Panc1 (cell line): ENCODE measurements around the gene HNRNPF.

Source experiments
- CTCF ChIP-seq: fragments of 450-650 bp; IDR thresholded peaks from 2 replicates; pipeline ENCODE4 v1.5.1; 2017; ENCODE audit warnings: mild to moderate bottlenecking
- POLR2AphosphoS5 ChIP-seq: IDR thresholded peaks from 2 replicates; pipeline ENCODE4 v1.6.1; 2012; ENCODE audit warnings: mild to moderate bottlenecking, low read depth, low read length, moderate library complexity
- SIN3A ChIP-seq: IDR thresholded peaks from 2 replicates; pipeline ENCODE4 v1.6.1; 2012; ENCODE audit warnings: low read depth, mild to moderate bottlenecking, low read length, moderate library complexity, borderline replicate concordance; ENCODE audit not compliant: insufficient read depth
- TF ChIP-seq, protein P1 (sequence below), 2 experiments: IDR thresholded peaks; 2 replicates each; pipeline ENCODE4 v1.6.1; 2011 to 2012; ENCODE audit warnings: low read depth in 2 of 2, control low read depth in 1 of 2, low read length in 1 of 2, mild to moderate bottlenecking in 1 of 2, moderate library complexity in 1 of 2; ENCODE audit not compliant: insufficient read depth in 1 of 2

GRCh38 chr10:43343126-43343525 lies 65.9 kb downstream of the HNRNPF start:
- TF ChIP-seq CTCF (no peak), POLR2AphosphoS5 (no peak), SIN3A (no peak)
- TF ChIP-seq, protein P1, sequence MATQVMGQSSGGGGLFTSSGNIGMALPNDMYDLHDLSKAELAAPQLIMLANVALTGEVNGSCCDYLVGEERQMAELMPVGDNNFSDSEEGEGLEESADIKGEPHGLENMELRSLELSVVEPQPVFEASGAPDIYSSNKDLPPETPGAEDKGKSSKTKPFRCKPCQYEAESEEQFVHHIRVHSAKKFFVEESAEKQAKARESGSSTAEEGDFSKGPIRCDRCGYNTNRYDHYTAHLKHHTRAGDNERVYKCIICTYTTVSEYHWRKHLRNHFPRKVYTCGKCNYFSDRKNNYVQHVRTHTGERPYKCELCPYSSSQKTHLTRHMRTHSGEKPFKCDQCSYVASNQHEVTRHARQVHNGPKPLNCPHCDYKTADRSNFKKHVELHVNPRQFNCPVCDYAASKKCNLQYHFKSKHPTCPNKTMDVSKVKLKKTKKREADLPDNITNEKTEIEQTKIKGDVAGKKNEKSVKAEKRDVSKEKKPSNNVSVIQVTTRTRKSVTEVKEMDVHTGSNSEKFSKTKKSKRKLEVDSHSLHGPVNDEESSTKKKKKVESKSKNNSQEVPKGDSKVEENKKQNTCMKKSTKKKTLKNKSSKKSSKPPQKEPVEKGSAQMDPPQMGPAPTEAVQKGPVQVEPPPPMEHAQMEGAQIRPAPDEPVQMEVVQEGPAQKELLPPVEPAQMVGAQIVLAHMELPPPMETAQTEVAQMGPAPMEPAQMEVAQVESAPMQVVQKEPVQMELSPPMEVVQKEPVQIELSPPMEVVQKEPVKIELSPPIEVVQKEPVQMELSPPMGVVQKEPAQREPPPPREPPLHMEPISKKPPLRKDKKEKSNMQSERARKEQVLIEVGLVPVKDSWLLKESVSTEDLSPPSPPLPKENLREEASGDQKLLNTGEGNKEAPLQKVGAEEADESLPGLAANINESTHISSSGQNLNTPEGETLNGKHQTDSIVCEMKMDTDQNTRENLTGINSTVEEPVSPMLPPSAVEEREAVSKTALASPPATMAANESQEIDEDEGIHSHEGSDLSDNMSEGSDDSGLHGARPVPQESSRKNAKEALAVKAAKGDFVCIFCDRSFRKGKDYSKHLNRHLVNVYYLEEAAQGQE (IDR thresholded peaks at IDR 0.05; ENCODE audit: insufficient read depth in 1 of 2, low read depth in 2 of 2, low read length in 1 of 2): no peak
